ENCODE results near the gene ZNF521.
"Not testable (repeated sequence)": the region's sequence is repeated elsewhere in the genome, so short reads cannot be mapped to it uniquely, and the experiment has no call there.

The ZNF521 gene

GRCh38 chr18:25038261-25038660 lies 313.7 kb downstream of the ZNF521 start:
- TF ChIP-seq MAX (IDR thresholded peaks at IDR 0.05; ENCODE audit: low read depth, low read length) (no peak), POLR2A (IDR thresholded peaks at IDR 0.05; ENCODE audit: extremely low read depth, insufficient read length) (no peak), CTCF (IDR thresholded peaks at IDR 0.05; ENCODE audit: low read depth, low read length) (no peak), MYC (IDR thresholded peaks at IDR 0.05; ENCODE audit: low read depth, low read length) (no peak)
- no peak for DNase-seq (ENCODE audit: low read depth)

GRCh38 chr18:25033747-25034471 lies 318.1 kb downstream of the ZNF521 start:
- H3K4me3 ChIP-seq (ENCODE audit: low read depth, low read length) = no peak overlapping the region
- no peak for DNase-seq (ENCODE audit: low read depth)
- TF ChIP-seq MAX (IDR thresholded peaks at IDR 0.05; ENCODE audit: low read depth, low read length) = no peak
- no peak for TF ChIP-seq MYC (IDR thresholded peaks at IDR 0.05; ENCODE audit: low read depth, low read length)
- TF ChIP-seq POLR2A (IDR thresholded peaks at IDR 0.05; ENCODE audit: extremely low read depth, insufficient read length) = no peak
- TF ChIP-seq CTCF (IDR thresholded peaks at IDR 0.05; ENCODE audit: low read depth, low read length) = no peak

More at GRCh38 chr18:25038261-25038660, 313.7 kb downstream of the ZNF521 start:
- no peak overlapping the region for H3K4me3 ChIP-seq (ENCODE audit: low read depth, low read length)

GRCh38 chr18:25033175-25033574 lies 318.8 kb downstream of the ZNF521 start:
- H3K4me3 ChIP-seq (ENCODE audit: low read depth, low read length); DNase-seq (ENCODE audit: low read depth): not testable (repeated sequence)

- no peak for DNase-seq (ENCODE audit: low read depth)
- TF ChIP-seq MYC (IDR thresholded peaks at IDR 0.05; ENCODE audit: low read depth, low read length) = no peak
- TF ChIP-seq MAX (IDR thresholded peaks at IDR 0.05; ENCODE audit: low read depth, low read length) = no peak
- no peak for TF ChIP-seq POLR2A (IDR thresholded peaks at IDR 0.05; ENCODE audit: extremely low read depth, insufficient read length)
- TF ChIP-seq CTCF (IDR thresholded peaks at IDR 0.05; ENCODE audit: low read depth, low read length) = no peak
- H3K4me3 ChIP-seq (ENCODE audit: low read depth, low read length) = no peak overlapping the region
These were observed 322.2 kb downstream of the ZNF521 start for GRCh38 chr18:25029802-25030201.

GRCh38 chr18:25019931-25020330 lies 332.0 kb downstream of the ZNF521 start:
- TF ChIP-seq MYC (IDR thresholded peaks at IDR 0.05; ENCODE audit: low read depth, low read length) (no peak), CTCF (IDR thresholded peaks at IDR 0.05; ENCODE audit: low read depth, low read length) (no peak), POLR2A (IDR thresholded peaks at IDR 0.05; ENCODE audit: extremely low read depth, insufficient read length) (no peak), MAX (IDR thresholded peaks at IDR 0.05; ENCODE audit: low read depth, low read length) (no peak)
- H3K4me3 ChIP-seq (ENCODE audit: low read depth, low read length) = no peak overlapping the region
- DNase-seq (ENCODE audit: low read depth) = no peak

- DNase-seq (ENCODE audit: low read depth) = no peak
- no peak overlapping the region for H3K4me3 ChIP-seq (ENCODE audit: low read depth, low read length)
- TF ChIP-seq CTCF (IDR thresholded peaks at IDR 0.05; ENCODE audit: low read depth, low read length) = no peak
- TF ChIP-seq POLR2A (IDR thresholded peaks at IDR 0.05; ENCODE audit: extremely low read depth, insufficient read length) = no peak
- TF ChIP-seq MAX (IDR thresholded peaks at IDR 0.05; ENCODE audit: low read depth, low read length) = no peak
- no peak for TF ChIP-seq MYC (IDR thresholded peaks at IDR 0.05; ENCODE audit: low read depth, low read length)
These were observed 332.7 kb downstream of the ZNF521 start for GRCh38 chr18:25019086-25019860.
